ENCODE results near the gene PPCDC. TPM values are rescaled to one million over a fixed set of nuclear protein-coding genes. Genes with fewer than 3 reads are reported as not detected.

The PPCDC gene
- polyA plus RNA-seq, 3 donors, result 14.2 to 33.7 (median 18.7) TPM

DNA sequence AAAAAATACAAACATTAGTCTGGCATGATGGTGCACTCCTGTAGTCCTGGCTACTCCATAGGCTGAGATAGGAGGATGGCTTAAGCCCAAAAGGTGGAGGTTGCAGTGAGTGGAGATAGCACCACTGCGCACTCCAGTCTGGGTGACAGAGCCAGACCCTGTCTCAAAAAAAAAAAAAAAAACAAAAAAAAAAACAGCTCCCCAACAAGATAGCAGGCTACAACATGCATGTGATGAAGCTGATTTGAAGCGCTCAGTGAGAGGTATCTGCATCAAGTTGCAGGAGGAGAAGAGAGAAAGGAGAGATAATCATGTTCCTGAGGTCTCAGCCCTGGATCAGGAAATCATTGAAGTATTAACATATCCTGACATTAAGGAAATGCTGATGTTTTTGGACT, 608 bp upstream of the PPCDC start:
- Histone ChIP-seq H3K27me3 (ENCODE audit: control insufficient read depth in 2 of 2, insufficient read depth in 2 of 2, low read length in 2 of 2) (no peaks in the 10 kb centered on the region), H3K27ac (ENCODE audit: low read depth in 1 of 2, low read length in 2 of 2) (no peak overlapping the region), H4K20me1 (ENCODE audit: insufficient read depth, low read length) (no peaks in the 10 kb centered on the region), H3K9me3 (replicated peaks in 1 of 2; ENCODE audit: control insufficient read depth in 1 of 2, insufficient read depth in 1 of 2, low read length in 2 of 2) (no peaks in the 10 kb centered on the region), H2AFZ (ENCODE audit: insufficient read depth, low read depth, low read length, poor library complexity, severe bottlenecking) (no peak overlapping the region), H3K79me2 (ENCODE audit: insufficient read depth, low read length) (peaks cover 24% of the 10 kb centered on the region), H3K4me1 (ENCODE audit: control insufficient read depth in 1 of 2, insufficient read depth in 2 of 2, low read length in 2 of 2) (peaks cover 30 to 38% of the 10 kb centered on the region in 2 donors), H3K36me3 (replicated peaks in 1 of 2; ENCODE audit: control insufficient read depth in 1 of 2, insufficient read depth in 2 of 2, low read length in 2 of 2) (no peaks in the 10 kb centered on the region), H3K4me3 (replicated peaks in 1 of 3; ENCODE audit: low read depth in 2 of 3, low read length in 3 of 3) (no peak overlapping the region), H3K4me2 (replicated peaks; ENCODE audit: extremely low read depth, low read length, poor library complexity, severe bottlenecking) (no peak overlapping the region), H3K9ac (ENCODE audit: insufficient read depth, low read length, poor library complexity, severe bottlenecking) (no peak overlapping the region)
- Mint-ChIP-seq H3K9me3 (peaks cover 0 to 4% (median 0%) of the 10 kb centered on the region in 7 donors), H3K4me1 (peaks cover 34% of the 10 kb centered on the region), H3K4me3 (no peak overlapping the region), H3K27ac (peak overlapping the region in 2 of 7 donors; percentile 31 to 35), H3K36me3 (peaks cover 7 to 15% of the 10 kb centered on the region in 2 donors), H3K27me3 (ENCODE audit: low read depth in 3 of 3) (no peaks in the 10 kb centered on the region)
- intact Hi-C loops (cut with micrococcal nuclease), result loop anchor here in 1 of 2 donors (5.0 kb wide), 1 partner anchor 65 kb away; the partner anchor contains the start of gene RPP25
- WGBS (ENCODE audit: insufficient coverage), result no CpG with 5 or more reads among the region's 2 CpGs
- no peak for TF ChIP-seq CTCF (IDR thresholded peaks at IDR 0.05)
- DNase-seq, result no peak

GRCh38 chr15:75023872-75024636, 664 bp downstream of the PPCDC start:
- no peak for TF ChIP-seq CTCF (IDR thresholded peaks at IDR 0.05)
- no peaks in the 10 kb centered on the region for H3K9me3 ChIP-seq (replicated peaks in 1 of 2; ENCODE audit: control insufficient read depth in 1 of 2, insufficient read depth in 1 of 2, low read length in 2 of 2)
- no peaks in the 10 kb centered on the region for H4K20me1 ChIP-seq (ENCODE audit: insufficient read depth, low read length)
- H3K27me3 Mint-ChIP-seq (ENCODE audit: low read depth in 3 of 3), result no peaks in the 10 kb centered on the region
- peaks cover 0 to 4% of the 10 kb centered on the region in 2 donors for H3K36me3 ChIP-seq (replicated peaks in 1 of 2; ENCODE audit: control insufficient read depth in 1 of 2, insufficient read depth in 2 of 2, low read length in 2 of 2)
- H3K27me3 ChIP-seq (ENCODE audit: control insufficient read depth in 2 of 2, insufficient read depth in 2 of 2, low read length in 2 of 2), result no peaks in the 10 kb centered on the region
- peaks cover 36% of the 10 kb centered on the region for H3K4me1 Mint-ChIP-seq
- H3K36me3 Mint-ChIP-seq, result peaks cover 7 to 24% of the 10 kb centered on the region in 2 donors
- peak overlapping the region; percentile 87 to 91 for H3K4me3 Mint-ChIP-seq
- peak overlapping the region; percentile 93 for H3K4me2 ChIP-seq (replicated peaks; ENCODE audit: extremely low read depth, low read length, poor library complexity, severe bottlenecking)
- peaks cover 26% of the 10 kb centered on the region for H3K79me2 ChIP-seq (ENCODE audit: insufficient read depth, low read length)
- H3K27ac Mint-ChIP-seq, result peak overlapping the region; percentile 83 to 94 (median 89)
- intact Hi-C loops (cut with micrococcal nuclease), result loop anchor here in 1 of 2 donors (5.0 kb wide), 1 partner anchor 67 kb away; the partner anchor contains the start of gene RPP25
- peaks cover 34 to 44% of the 10 kb centered on the region in 2 donors for H3K4me1 ChIP-seq (ENCODE audit: control insufficient read depth in 1 of 2, insufficient read depth in 2 of 2, low read length in 2 of 2)
- peaks cover 0 to 4% (median 0%) of the 10 kb centered on the region in 7 donors for H3K9me3 Mint-ChIP-seq
- peak overlapping the region; percentile 62 to 88 for H3K27ac ChIP-seq (ENCODE audit: low read depth in 1 of 2, low read length in 2 of 2)
- H3K4me3 ChIP-seq (replicated peaks in 1 of 3; ENCODE audit: low read depth in 2 of 3, low read length in 3 of 3), result peak overlapping the region; percentile 77 to 93 (median 78)
- H3K9ac ChIP-seq (ENCODE audit: insufficient read depth, low read length, poor library complexity, severe bottlenecking), result peak overlapping the region; percentile 81
- peak; percentile 42 to 78 (median 72) for DNase-seq
- peak overlapping the region; percentile 90 for H2AFZ ChIP-seq (ENCODE audit: insufficient read depth, low read depth, low read length, poor library complexity, severe bottlenecking)
- 0% methylated on average over 9 of the region's 12 CpGs for WGBS (ENCODE audit: insufficient coverage)

Measured in CD14-positive monocyte (primary cell).